H1 (cell line): ENCODE measurements around the gene NRN1. TPM values are rescaled to one million over a fixed set of nuclear protein-coding genes. Genes with fewer than 3 reads are reported as not detected.

Experiments used
- CTCF ChIA-PET: fragments of 300-600 bp; sonication (Branson Sonifier 250); formaldehyde crosslinking; loops from one replicate; lab custom pipeline; 2021; ENCODE audit not compliant: partially characterized antibody; lab: Charles Lee
- POLR2A ChIA-PET: fragments of 300-600 bp; sonication (Branson Sonifier 250); formaldehyde crosslinking; loops from one replicate; lab custom pipeline; 2021; ENCODE audit warnings: inconsistent platforms; ENCODE audit not compliant: partially characterized antibody; lab: Charles Lee
- DNase-seq, 2 experiments: peaks; one replicate each; pipeline versions ENCODE4 v3.0.0 to v3.0.0-alpha.2; 2010 to 2022; ENCODE audit warnings: low spot score in 2 of 2, low read depth in 1 of 2, mixed read lengths in 1 of 2
- FAIRE-seq: peaks from 2 replicates; lab custom pipeline; 2011; peaks lifted over from hg19 to GRCh38; lab: Jason Lieb, UNC
- H2AFZ ChIP-seq: 2 replicates; pipeline ENCODE4 v1.8.1; 2012; ENCODE audit warnings: low read length, inconsistent platforms
- H2AK5ac ChIP-seq: 2 replicates; pipeline ENCODE4 v1.6.1; 2013; ENCODE audit warnings: low read depth, low read length
- H2BK120ac ChIP-seq: replicated peaks from 2 replicates; pipeline ENCODE3; 2013; ENCODE audit warnings: low read depth, low read length, inconsistent platforms
- H2BK12ac ChIP-seq: 2 replicates; pipeline ENCODE4 v1.6.1; 2013; ENCODE audit warnings: low read depth, low read length
- H2BK15ac ChIP-seq: 2 replicates; pipeline ENCODE4 v1.6.1; 2013; ENCODE audit warnings: low read length
- H2BK20ac ChIP-seq: 2 replicates; pipeline ENCODE4 v1.6.1; 2013; ENCODE audit warnings: low read length
- H2BK5ac ChIP-seq: 2 replicates; pipeline ENCODE4 v1.6.1; 2013; ENCODE audit warnings: low read depth, low read length
- H3K14ac ChIP-seq: 2 replicates; pipeline ENCODE4 v1.6.1; 2013; ENCODE audit warnings: inconsistent platforms; ENCODE audit not compliant: insufficient read length
- H3K18ac ChIP-seq: 2 replicates; pipeline ENCODE4 v1.6.1; 2013; ENCODE audit warnings: low read length; ENCODE audit errors: extremely low read depth
- H3K23ac ChIP-seq: 2 replicates; pipeline ENCODE4 v1.6.1; 2013; ENCODE audit warnings: inconsistent platforms; ENCODE audit not compliant: insufficient read length
- H3K23me2 ChIP-seq: 2 replicates; pipeline ENCODE4 v1.6.1; 2013; ENCODE audit warnings: low read depth, low read length
- H3K27ac ChIP-seq: 2 replicates; pipeline ENCODE4 v1.6.1; 2011; ENCODE audit warnings: low read depth, low read length, inconsistent platforms
- H3K27me3 ChIP-seq, 4 experiments: replicated peaks in 1 of 4; 1 replicate in 1 of 4; 2 replicates in 3 of 4; pipeline versions ENCODE4 v1.6.1 to v1.8.1; 2011 to 2013; ENCODE audit warnings: low read length in 3 of 4, mild to moderate bottlenecking in 3 of 4, inconsistent platforms in 2 of 4, mixed read lengths in 2 of 4, moderate library complexity in 1 of 4; ENCODE audit not compliant: control insufficient read depth in 3 of 4, insufficient read depth in 3 of 4; ENCODE audit errors: extremely low read depth in 1 of 4
- H3K36me3 ChIP-seq, 4 experiments: 2 replicates each; pipeline versions ENCODE4 v1.6.1 to v1.8.1; 2011 to 2013; ENCODE audit warnings: mild to moderate bottlenecking in 4 of 4, low read length in 3 of 4, moderate library complexity in 2 of 4, control low read depth in 1 of 4, inconsistent platforms in 1 of 4; ENCODE audit not compliant: insufficient read depth in 4 of 4, control insufficient read depth in 2 of 4
- H3K4ac ChIP-seq: replicated peaks from 2 replicates; pipeline ENCODE3; 2013; ENCODE audit warnings: low read length, low read depth, mixed read lengths, inconsistent platforms; ENCODE audit not compliant: insufficient read length
- H3K4me1 ChIP-seq, 4 experiments: replicated peaks in 1 of 4; 1 replicate in 1 of 4; 2 replicates in 3 of 4; pipeline versions ENCODE4 v1.6.1 to v1.8.1; 2011 to 2013; ENCODE audit warnings: low read length in 3 of 4, inconsistent platforms in 2 of 4, mixed read lengths in 1 of 4; ENCODE audit not compliant: insufficient read depth in 4 of 4, control insufficient read depth in 3 of 4
- H3K4me2 ChIP-seq, 2 experiments: 2 replicates each; pipeline versions ENCODE4 v1.6.1 to v1.8.1; 2011 to 2013; ENCODE audit warnings: low read depth in 2 of 2, low read length in 2 of 2, control low read depth in 1 of 2, inconsistent platforms in 1 of 2, mild to moderate bottlenecking in 1 of 2; ENCODE audit not compliant: insufficient read depth in 1 of 2
- H3K4me3 ChIP-seq, 4 experiments: fragments of 200-600, 300-600 bp in 1 of 4; sonication (generic), shearing (Covaris generic), sonication (Bioruptor Twin) in 1 of 4; 2 replicates each; pipeline versions ENCODE4 v1.5.1 to v1.8.1; 2011 to 2016; ENCODE audit warnings: low read length in 4 of 4, low read depth in 3 of 4, control low read depth in 2 of 4, inconsistent platforms in 2 of 4, mild to moderate bottlenecking in 2 of 4, mixed read lengths in 1 of 4, moderate library complexity in 1 of 4; ENCODE audit not compliant: insufficient read depth in 2 of 4; ENCODE audit errors: extremely low read depth in 1 of 4
- H3K56ac ChIP-seq: replicated peaks from 2 replicates; pipeline ENCODE3; 2013; ENCODE audit warnings: low read depth, mild to moderate bottlenecking, mixed read lengths, low read length, inconsistent platforms; ENCODE audit not compliant: insufficient read length
- H3K79me1 ChIP-seq: 2 replicates; pipeline ENCODE4 v1.6.1; 2013; ENCODE audit warnings: low read depth, low read length, control low read depth
- H3K79me2 ChIP-seq, 2 experiments: 2 replicates each; pipeline versions ENCODE4 v1.6.1 to v1.8.1; 2012 to 2013; ENCODE audit warnings: low read length in 2 of 2, mild to moderate bottlenecking in 2 of 2, inconsistent platforms in 1 of 2; ENCODE audit not compliant: insufficient read depth in 2 of 2, control insufficient read depth in 1 of 2
- H3K9ac ChIP-seq, 4 experiments: replicated peaks in 1 of 4; 1 replicate in 1 of 4; 2 replicates in 3 of 4; pipeline versions ENCODE4 v1.6.1 to v1.8.1; 2011 to 2013; ENCODE audit warnings: low read depth in 3 of 4, low read length in 3 of 4, control low read depth in 2 of 4, mild to moderate bottlenecking in 2 of 4, moderate library complexity in 2 of 4, inconsistent platforms in 1 of 4; ENCODE audit errors: extremely low read depth in 1 of 4
- H3K9me3 ChIP-seq, 2 experiments: 2 replicates each; pipeline versions ENCODE4 v1.6.1 to v1.8.1; 2012 to 2013; ENCODE audit warnings: mild to moderate bottlenecking in 2 of 2, moderate library complexity in 2 of 2, control low read depth in 1 of 2, inconsistent platforms in 1 of 2, low read depth in 1 of 2, low read length in 1 of 2, mixed read lengths in 1 of 2; ENCODE audit not compliant: insufficient read depth in 2 of 2
- H4K20me1 ChIP-seq, 2 experiments: replicated peaks in 1 of 2; 2 replicates each; pipeline versions ENCODE3 to v1.8.1; 2011 to 2013; ENCODE audit warnings: inconsistent platforms in 2 of 2, low read length in 2 of 2, mild to moderate bottlenecking in 1 of 2; ENCODE audit not compliant: insufficient read depth in 2 of 2, control insufficient read depth in 1 of 2
- H4K5ac ChIP-seq: 2 replicates; pipeline ENCODE4 v1.6.1; 2013; ENCODE audit warnings: low read length, low read depth, mixed read lengths, inconsistent platforms; ENCODE audit not compliant: insufficient read length
- H4K8ac ChIP-seq: 2 replicates; pipeline ENCODE4 v1.8.0; 2013; ENCODE audit warnings: mild to moderate bottlenecking, moderate library complexity, low read length, inconsistent platforms; ENCODE audit not compliant: insufficient read depth; ENCODE audit errors: extremely low read depth
- H4K91ac ChIP-seq: replicated peaks from 2 replicates; pipeline ENCODE3; 2013; ENCODE audit warnings: low read length, mixed read lengths, inconsistent platforms; ENCODE audit not compliant: insufficient read length
- CREB1 ChIP-seq: IDR thresholded peaks from 2 replicates; pipeline ENCODE4 v1.6.1; 2012; ENCODE audit warnings: inconsistent platforms
- POLR2AphosphoS5 ChIP-seq: IDR thresholded peaks from 2 replicates; pipeline ENCODE4 v1.6.1; 2011; ENCODE audit warnings: low read depth, low read length
- RAD21 ChIP-seq, 2 experiments: IDR thresholded peaks in 1 of 2; conservative IDR thresholded peaks in 1 of 2; 2 replicates each; pipeline ENCODE4 v1.6.1; 2011; ENCODE audit warnings: low read depth in 2 of 2, low read length in 2 of 2, improper control_type of control experiment in 1 of 2, inconsistent platforms in 1 of 2, mild to moderate bottlenecking in 1 of 2, moderate library complexity in 1 of 2
- SP2 ChIP-seq: IDR thresholded peaks from 2 replicates; pipeline ENCODE4 v1.6.1; 2012; ENCODE audit warnings: mild to moderate bottlenecking, low read length, inconsistent platforms
- TEAD4 ChIP-seq: IDR thresholded peaks from 2 replicates; pipeline ENCODE4 v1.6.1; 2012; ENCODE audit warnings: low read depth, low read length, inconsistent platforms, mixed read lengths
- WGBS, 2 experiments: shearing (Covaris generic) in 1 of 2; methylation state at CpG; one replicate each; pipeline versions ENCODE4 v1.1.6 to v1.1.7; 2013 to 2015; ENCODE audit warnings: low lambda C conversion rate in 2 of 2, mixed read lengths in 2 of 2, inconsistent platforms in 1 of 2, low coverage in 1 of 2, missing lambda C conversion rate in 1 of 2; ENCODE audit not compliant: insufficient replicate concordance in 2 of 2, insufficient coverage in 1 of 2, insufficient read length in 1 of 2; ENCODE audit errors: extremely low coverage in 1 of 2, missing lambda C conversion rate in 1 of 2; 5-methylcytosine and 5-hydroxymethylcytosine counted together
- polyA plus RNA-seq, 7 experiments: library from polyadenylated mRNA; depleted of rRNA in 3 of 7; stranded (reverse) in 5 of 7; unstranded in 2 of 7; fragments of >200 nt in 5 of 7; fragments of 200-250 nt in 2 of 7; gene quantifications; 1 replicate in 5 of 7; 2 replicates in 1 of 7; 4 replicates in 1 of 7; pipeline versions ENCODE4 v1.2.1 to v1.2.3, GENCODE V29; 2011 to 2013; ENCODE audit warnings: missing spikeins in 2 of 7, mixed read lengths in 2 of 7
- total RNA-seq: library from RNA; stranded (reverse); fragmentation: NEBNext Ultra II Directional; extraction: Animal tissue kit (Norgen Biotek cat#: 25700); gene quantifications from 2 replicates; pipeline ENCODE4 v1.2.1, GENCODE V29; 2021

The NRN1 gene
- total and polyA plus RNA-seq, 2 of the 8 experiments (the other 6 are each of a cell fraction or from before 2014, with no cell fraction given), result 0.06 to 0.26 TPM

DNA sequence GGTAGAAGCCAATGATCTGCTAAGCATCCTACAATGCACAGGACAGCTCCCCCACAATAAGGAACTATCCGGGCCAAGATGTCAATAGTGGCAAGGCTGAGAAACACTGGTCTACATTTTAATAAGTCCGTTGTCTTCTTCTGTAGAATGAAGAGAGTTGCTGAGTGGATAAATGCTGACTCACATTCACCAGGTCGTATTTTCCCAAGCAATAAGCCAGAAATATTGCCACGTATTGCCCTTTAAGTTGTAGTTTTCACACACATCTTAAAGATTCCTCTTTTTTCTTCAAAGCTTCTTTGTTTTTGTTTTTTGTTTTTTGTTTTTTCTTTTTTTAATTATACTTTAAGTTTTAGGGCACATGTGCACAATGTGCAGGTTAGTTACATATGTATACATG lies 30.5 kb upstream of the NRN1 start:
- H3K27me3 ChIP-seq, result no peaks in the 10 kb centered on the region
- H2BK20ac ChIP-seq, result no peak overlapping the region
- H2AFZ ChIP-seq, result no peak overlapping the region
- H3K23ac ChIP-seq, result no peak overlapping the region
- no peak overlapping the region for H3K4me2 ChIP-seq
- no peak overlapping the region for H3K4ac ChIP-seq
- no peaks in the 10 kb centered on the region for H3K79me2 ChIP-seq
- no peak for DNase-seq
- no peak overlapping the region for H2BK5ac ChIP-seq
- H4K8ac ChIP-seq, result no peak overlapping the region
- H3K9ac ChIP-seq, result no peak overlapping the region
- peaks cover 2% of the 10 kb centered on the region; the same call in 1 of the 2 replicates for H3K23me2 ChIP-seq
- WGBS, 2 experiments, result 92% methylated on average over 4 of the region's 4 CpGs; no CpG with 5 or more reads in 1 of the 2 experiments
- no peak overlapping the region for H2BK120ac ChIP-seq
- no peak overlapping the region for H3K27ac ChIP-seq
- H2BK12ac ChIP-seq, result no peak overlapping the region
- POLR2A ChIA-PET, result no interaction called here
- no peak overlapping the region for H3K14ac ChIP-seq
- no peak overlapping the region for H4K5ac ChIP-seq
- no peaks in the 10 kb centered on the region for H3K36me3 ChIP-seq
- peaks cover 0 to 2% of the 10 kb centered on the region in 2 experiments for H4K20me1 ChIP-seq
- CTCF ChIA-PET, result interaction anchor here (0.7 kb wide), 1 partner anchor 615 kb away, joined by 3 read pairs; no protein-coding TSS in a partner anchor
- H3K18ac ChIP-seq, result no peak overlapping the region
- no peaks in the 10 kb centered on the region for H3K9me3 ChIP-seq
- H4K91ac ChIP-seq, result no peak overlapping the region
- H2BK15ac ChIP-seq, result no peak overlapping the region
- H3K4me3 ChIP-seq, result no peak overlapping the region
- FAIRE-seq, result no peak
- H3K56ac ChIP-seq, result no peak overlapping the region
- H2AK5ac ChIP-seq, result no peak overlapping the region
- no peaks in the 10 kb centered on the region for H3K79me1 ChIP-seq
- H3K4me1 ChIP-seq, result no peaks in the 10 kb centered on the region
- TF ChIP-seq RAD21 (IDR thresholded peaks at IDR 0.05 in 1 of 2, conservative IDR thresholded peaks at IDR 0.05 in 1 of 2; ENCODE audit: low read depth in 2 of 2, low read length in 2 of 2) (no peak), TEAD4 (no peak), SP2 (no peak), CREB1 (no peak), POLR2AphosphoS5 (no peak)
